Colonic mucosa (tissue), 4 donors: ENCODE measurements around the gene SCGB1C2. TPM values are rescaled to one million over a fixed set of nuclear protein-coding genes. Genes with fewer than 3 reads are reported as not detected.

Source experiments
- DNase-seq: peaks from one replicate; pipeline ENCODE4 v3.0.0-alpha.2; 2020
- H3K27ac ChIP-seq: fragments of 200-600 bp; one replicate; pipeline ENCODE4 v1.8.0; 2021
- H3K27me3 ChIP-seq: fragments of 200-600 bp; one replicate; pipeline ENCODE4 v1.8.0; 2021
- H3K36me3 ChIP-seq: fragments of 200-600 bp; one replicate; pipeline ENCODE4 v1.8.0; 2021
- H3K4me1 ChIP-seq: fragments of 200-600 bp; one replicate; pipeline ENCODE4 v1.8.0; 2021; ENCODE audit warnings: mild to moderate bottlenecking
- H3K4me3 ChIP-seq: fragments of 200-600 bp; one replicate; pipeline ENCODE4 v1.8.0; 2021
- H3K9ac ChIP-seq, 2 donors: one replicate each; pipeline ENCODE4 v1.7.0; 2013; ENCODE audit warnings: control low read depth in 2 of 2, low read depth in 2 of 2, low read length in 2 of 2
- H3K9me3 ChIP-seq: fragments of 200-600 bp; one replicate; pipeline ENCODE4 v1.8.0; 2021
- intact Hi-C: fragments of 100-400 bp; cut with DNase I; formaldehyde crosslinking; loops from one replicate; pipeline ENCODE4 v1.14.1; 2022
- total RNA-seq, 2 donors: library from RNA; stranded (reverse); fragmentation: NEBNext Ultra II Directional in 1 of 2; extraction: Animal tissue kit (Norgen Biotek cat#: 25700) in 1 of 2; gene quantifications; one replicate each; pipeline ENCODE4 v1.2.1, GENCODE V29; 2021
- TF ChIP-seq, protein P1 (sequence below): fragments of 200-600 bp; IDR thresholded peaks from one replicate; pipeline ENCODE4 v1.8.0; 2022; ENCODE audit warnings: antibody characterized with exemption, mild to moderate bottlenecking
- donor health status: healthy.
- donor health status: DM: no; HTN: no; CAD: no.
- donor health status: DM: no; HTN: no; CAD: no.

SCGB1C2 gene
- total RNA-seq, 2 donors from 2014 or later = not detected

DNA sequence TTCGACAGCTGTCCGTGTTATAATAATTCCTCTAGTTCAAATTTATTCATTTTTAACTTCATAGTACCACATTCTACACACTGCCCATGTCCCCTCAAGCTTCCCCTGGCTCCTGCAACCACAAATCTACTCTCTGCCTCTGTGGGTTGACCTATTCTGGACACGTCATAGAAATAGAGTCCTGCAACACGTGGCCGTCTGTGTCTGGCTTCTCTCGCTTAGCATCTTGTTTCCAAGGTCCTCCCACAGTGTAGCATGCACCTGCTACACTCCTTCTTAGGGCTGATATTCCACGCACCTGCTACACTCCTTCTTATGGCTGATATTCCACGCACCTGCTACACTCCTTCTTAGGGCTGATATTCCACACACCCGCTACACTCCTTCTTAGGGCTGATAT is 16.5 kb downstream of the SCGB1C2 start:
- H3K9me3 ChIP-seq = no peaks in the 10 kb centered on the region
- no peak for DNase-seq
- no peak overlapping the region for H3K4me3 ChIP-seq
- no peak overlapping the region for H3K27ac ChIP-seq
- no peak overlapping the region for H3K9ac ChIP-seq
- H3K4me1 ChIP-seq = no peaks in the 10 kb centered on the region
- TF ChIP-seq, protein P1, sequence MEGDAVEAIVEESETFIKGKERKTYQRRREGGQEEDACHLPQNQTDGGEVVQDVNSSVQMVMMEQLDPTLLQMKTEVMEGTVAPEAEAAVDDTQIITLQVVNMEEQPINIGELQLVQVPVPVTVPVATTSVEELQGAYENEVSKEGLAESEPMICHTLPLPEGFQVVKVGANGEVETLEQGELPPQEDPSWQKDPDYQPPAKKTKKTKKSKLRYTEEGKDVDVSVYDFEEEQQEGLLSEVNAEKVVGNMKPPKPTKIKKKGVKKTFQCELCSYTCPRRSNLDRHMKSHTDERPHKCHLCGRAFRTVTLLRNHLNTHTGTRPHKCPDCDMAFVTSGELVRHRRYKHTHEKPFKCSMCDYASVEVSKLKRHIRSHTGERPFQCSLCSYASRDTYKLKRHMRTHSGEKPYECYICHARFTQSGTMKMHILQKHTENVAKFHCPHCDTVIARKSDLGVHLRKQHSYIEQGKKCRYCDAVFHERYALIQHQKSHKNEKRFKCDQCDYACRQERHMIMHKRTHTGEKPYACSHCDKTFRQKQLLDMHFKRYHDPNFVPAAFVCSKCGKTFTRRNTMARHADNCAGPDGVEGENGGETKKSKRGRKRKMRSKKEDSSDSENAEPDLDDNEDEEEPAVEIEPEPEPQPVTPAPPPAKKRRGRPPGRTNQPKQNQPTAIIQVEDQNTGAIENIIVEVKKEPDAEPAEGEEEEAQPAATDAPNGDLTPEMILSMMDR = no peak
- intact Hi-C loops = no loop called here
- H3K36me3 ChIP-seq = no peaks in the 10 kb centered on the region
- H3K27me3 ChIP-seq = no peaks in the 10 kb centered on the region

DNA sequence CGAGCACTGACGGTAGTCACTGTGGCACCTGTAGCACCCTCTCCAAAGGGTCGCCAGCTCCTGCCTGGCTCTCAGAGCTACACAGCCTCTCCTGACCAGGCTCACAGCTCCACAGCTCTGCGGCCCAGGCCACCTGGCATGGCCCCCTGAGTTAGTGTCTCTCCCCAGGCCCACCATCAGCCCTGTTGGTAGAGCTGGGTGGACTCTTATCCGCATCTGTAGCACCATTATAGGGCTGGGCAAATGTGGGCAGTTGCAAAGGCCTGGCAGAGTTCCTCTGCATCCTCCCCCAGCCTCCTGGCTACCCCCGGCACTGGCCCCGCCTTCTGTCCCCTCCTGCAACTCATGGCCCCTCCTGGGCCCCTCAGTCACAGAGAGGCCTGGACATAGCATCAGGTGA is 18.2 kb downstream of the SCGB1C2 start:
- H3K27me3 ChIP-seq = no peaks in the 10 kb centered on the region
- H3K36me3 ChIP-seq = no peaks in the 10 kb centered on the region
- TF ChIP-seq, protein P1 = no peak
- no peak overlapping the region for H3K27ac ChIP-seq
- no peak overlapping the region for H3K9ac ChIP-seq
- DNase-seq = no peak
- no peak overlapping the region for H3K4me3 ChIP-seq
- H3K9me3 ChIP-seq = no peaks in the 10 kb centered on the region
- intact Hi-C loops = no loop called here
- H3K4me1 ChIP-seq = no peaks in the 10 kb centered on the region

DNA sequence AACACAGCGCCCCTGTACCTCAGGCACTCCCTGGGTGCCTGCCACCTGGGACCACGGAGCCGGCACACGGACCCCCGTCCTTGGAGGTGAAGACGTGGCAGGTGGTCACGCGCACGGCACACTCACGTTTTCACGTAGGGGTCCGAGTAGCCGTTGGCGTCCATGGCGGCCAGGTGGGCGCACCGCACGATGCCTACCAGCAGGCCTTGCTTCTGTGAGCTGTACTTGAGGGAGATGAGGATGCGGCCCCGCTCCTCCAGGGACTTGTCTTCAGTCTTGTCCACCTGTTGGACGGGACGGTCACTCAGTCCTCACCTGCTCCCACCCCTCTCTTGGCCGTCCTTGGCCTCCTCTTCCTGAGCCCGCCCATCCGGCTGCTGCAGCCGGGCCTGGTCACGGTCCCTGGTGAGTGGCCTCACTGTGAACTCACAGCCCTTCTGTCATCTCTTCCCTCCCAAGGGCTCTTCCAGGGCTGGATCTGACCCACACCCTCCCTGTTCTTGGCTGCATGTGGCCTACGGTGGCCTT is 18.8 kb downstream of the SCGB1C2 start:
- TF ChIP-seq, protein P1 = no peak
- Histone ChIP-seq H3K4me3 (no peak overlapping the region), H3K9ac (no peak overlapping the region), H3K27ac (no peak overlapping the region), H3K4me1 (no peaks in the 10 kb centered on the region), H3K27me3 (no peaks in the 10 kb centered on the region), H3K9me3 (no peaks in the 10 kb centered on the region), H3K36me3 (no peaks in the 10 kb centered on the region)
- DNase-seq = no peak
- intact Hi-C loops = no loop called here

DNA sequence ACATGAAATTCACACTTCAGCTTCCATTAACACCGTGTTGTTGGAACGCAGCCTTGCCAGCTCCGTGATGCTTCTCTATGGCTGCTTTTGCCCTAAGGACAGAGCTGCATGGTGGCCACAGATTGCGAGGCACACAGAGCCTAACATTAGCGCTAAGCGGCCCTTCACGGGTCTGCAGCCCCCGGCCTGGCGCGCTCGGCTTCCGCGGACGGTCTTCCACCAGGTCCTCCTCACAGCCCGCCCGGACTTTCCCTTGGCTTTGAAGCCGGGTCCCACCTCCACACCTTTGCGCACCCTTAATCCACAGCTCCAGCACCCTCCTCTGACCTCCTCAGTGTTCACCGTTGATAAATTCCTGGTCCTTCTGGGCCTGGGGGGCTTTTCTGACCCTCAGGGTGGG is 19.6 kb downstream of the SCGB1C2 start:
- Histone ChIP-seq H3K27me3 (no peaks in the 10 kb centered on the region), H3K4me1 (no peaks in the 10 kb centered on the region), H3K9me3 (no peaks in the 10 kb centered on the region), H3K9ac (no peak overlapping the region), H3K36me3 (no peaks in the 10 kb centered on the region), H3K27ac (no peak overlapping the region), H3K4me3 (no peak overlapping the region)
- TF ChIP-seq, protein P1 = no peak
- DNase-seq = no peak
- intact Hi-C loops = no loop called here

DNA sequence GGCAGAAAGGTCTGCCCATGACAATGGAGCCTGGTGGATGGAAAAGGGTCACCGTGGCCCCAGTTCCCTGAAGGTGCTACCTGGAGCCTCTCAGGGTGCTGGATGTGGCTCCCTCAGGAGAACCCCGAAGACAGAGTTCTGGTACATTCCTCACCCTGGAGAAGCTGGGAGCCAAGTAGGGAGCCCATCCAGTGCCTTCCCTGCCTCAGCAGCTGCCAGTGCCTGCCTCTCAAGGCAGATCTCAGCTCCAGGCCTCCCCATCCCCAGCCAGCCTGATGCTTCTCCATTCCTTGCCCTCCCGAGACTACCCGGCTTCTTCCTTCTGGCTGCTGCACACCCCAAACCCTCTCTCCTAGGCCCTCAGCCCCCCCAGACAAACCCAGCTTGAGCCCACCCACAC is 20.5 kb downstream of the SCGB1C2 start:
- Histone ChIP-seq H3K4me3 (no peak overlapping the region), H3K27me3 (no peaks in the 10 kb centered on the region), H3K9me3 (no peaks in the 10 kb centered on the region), H3K27ac (no peak overlapping the region), H3K9ac (no peak overlapping the region), H3K4me1 (no peaks in the 10 kb centered on the region), H3K36me3 (no peaks in the 10 kb centered on the region)
- intact Hi-C loops = no loop called here
- TF ChIP-seq, protein P1 = no peak
- DNase-seq = no peak
